NK-92 (cell line): ENCODE measurements around the gene CACNG6.
"Not testable (repeated sequence)": the region's sequence is repeated elsewhere in the genome, so short reads cannot be mapped to it uniquely, and the experiment has no call there.

Experiments used
- DNase-seq: peaks from one replicate; lab custom pipeline; 2025; ENCODE audit not compliant: unreplicated experiment; lab: John Stamatoyannopoulos, UW

CACNG6 gene

DNA sequence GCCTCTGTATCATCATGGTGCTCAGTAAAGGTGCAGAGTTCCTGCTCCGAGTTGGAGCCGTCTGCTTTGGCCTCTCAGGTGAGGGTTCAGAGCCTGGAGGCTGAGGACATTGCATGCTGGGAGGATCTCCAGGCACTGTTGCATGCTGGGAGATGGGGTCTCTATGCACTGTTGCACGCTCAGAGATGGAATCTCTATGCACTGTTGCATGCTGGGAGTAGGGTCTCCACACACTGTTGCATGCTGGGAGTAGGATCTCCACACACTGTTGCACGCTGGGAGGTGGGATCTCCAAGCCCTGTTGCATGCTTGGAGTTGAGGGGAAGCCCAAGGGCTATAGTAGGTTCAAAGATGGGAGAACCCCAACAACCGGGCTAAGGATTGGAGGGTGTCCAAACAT, 8.3 kb downstream of the CACNG6 start:
- DNase-seq: no peak

DNA sequence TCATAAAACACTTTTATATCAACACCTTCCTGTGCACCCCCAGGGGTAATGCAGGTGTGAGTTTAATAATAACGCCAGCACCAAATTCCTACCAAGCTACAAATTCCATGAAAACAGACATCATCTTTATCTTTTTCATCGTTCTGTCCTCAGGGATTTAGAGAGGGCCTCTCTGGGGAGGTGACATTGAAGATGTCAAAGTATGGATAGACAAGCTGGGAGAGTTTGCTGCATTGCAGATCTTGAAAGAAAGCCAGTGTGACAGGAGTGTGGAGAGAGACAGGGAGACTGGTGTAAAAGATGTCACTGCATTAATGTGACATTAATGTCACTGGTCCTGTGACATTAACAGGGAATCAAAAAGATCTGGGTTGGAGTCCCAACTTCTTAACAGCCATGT, 10.1 kb downstream of the CACNG6 start:
- no peak for DNase-seq

DNA sequence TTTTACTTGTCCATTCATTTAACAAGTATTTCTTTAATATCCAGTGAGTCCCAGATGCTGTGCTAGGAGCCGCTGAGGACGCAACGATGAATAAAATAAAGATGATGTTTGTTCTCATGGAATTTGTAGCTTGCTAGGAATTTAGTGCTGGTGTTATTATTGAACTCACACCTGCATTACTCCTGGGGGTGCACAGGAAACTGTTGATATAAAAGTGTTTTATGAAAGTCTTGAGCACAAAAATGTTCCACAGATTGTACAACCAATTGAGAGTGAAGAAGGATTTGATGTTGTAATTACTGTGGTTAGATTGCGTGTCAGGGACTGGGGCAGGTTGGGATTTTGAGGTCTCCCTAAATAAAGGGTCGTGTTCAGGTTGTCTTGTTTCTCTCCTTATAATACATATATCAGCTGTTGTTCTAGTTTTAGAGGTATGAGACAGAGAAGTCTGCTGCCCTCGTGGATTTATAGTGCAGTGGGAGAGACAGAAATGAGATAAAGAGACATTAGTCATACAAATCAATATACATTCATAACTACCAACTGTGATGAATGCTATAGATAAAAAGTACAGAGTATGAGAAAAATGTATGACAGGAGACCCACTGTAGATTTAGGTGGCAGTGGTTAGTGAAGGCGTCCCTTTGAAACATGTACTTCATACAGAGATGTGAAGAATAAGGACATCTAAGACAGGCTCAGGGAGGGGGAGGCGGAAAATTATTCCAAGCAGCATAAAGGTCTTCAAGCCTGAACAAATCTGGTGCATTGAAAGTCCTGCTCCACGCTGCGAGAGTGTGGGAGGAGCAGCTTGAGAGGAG, 11.3 kb downstream of the CACNG6 start:
- DNase-seq: no peak

DNA sequence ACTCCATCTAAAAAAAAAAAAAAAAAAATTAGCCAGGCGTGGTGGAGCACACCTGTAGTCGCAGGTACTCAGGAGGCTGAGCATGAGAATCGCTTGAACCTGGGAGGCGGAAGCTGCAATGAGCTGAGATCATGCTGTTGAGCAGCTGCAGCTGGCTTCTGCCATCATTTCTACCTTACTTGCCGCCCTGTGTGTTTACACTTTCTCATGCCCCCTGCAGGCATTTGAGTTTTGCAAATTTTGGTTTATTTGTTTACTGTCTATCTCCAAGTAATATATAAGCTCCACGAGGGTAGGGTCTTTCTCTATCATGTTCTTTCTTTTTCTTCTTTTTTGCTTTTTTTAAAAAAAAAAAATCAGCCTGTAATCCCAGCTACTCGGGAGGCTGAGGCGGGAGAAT, 18.0 kb downstream of the CACNG6 start:
- DNase-seq: no peak

DNA sequence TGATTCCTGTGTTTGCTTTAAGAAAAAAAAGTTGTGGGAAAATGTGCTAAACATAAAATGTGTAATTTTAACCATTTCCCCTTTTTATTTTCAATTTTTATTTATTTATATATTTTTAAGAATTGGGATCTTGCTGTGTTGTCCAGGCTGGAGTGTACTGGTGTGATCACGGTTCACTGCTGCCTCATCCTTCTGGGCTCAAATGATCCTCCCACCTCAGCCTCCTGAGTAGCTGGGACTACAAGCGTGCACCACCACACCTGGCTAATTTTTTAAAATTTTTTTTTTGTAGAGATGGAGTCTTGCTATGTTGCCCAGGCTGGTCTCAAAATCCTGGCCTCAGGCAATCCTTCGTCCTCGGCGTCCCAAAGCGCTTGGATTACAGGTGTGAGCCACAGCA, 19.0 kb downstream of the CACNG6 start:
- DNase-seq: no peak

DNA sequence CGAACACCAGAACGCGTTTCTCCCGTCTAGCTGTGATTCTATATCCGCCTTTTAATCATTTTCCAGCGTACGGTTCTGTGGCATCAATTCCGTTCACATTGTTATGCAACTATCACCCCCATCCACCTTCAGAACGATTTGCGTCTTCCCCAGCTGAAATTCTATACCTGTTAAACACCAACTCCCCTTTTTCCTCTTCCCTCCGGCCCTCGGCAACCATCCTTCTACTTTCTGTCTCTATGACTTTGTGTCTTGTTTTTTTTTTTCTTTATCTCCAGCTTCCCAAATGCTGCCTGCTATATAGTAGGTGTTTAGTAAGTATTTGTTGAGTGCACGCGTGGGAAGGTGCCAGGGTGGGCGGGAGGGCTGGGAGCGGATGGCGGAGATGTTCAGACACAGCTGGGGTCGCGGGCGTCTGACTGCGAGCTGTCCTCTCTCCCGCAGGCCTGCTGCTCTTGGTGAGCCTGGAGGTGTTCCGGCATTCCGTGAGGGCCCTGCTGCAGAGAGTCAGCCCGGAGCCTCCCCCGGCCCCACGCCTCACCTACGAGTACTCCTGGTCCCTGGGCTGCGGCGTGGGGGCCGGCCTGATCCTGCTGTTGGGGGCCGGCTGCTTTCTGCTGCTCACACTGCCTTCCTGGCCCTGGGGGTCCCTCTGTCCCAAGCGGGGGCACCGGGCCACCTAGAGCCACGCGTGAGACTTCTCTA, 20.2 kb downstream of the CACNG6 start:
- no peak for DNase-seq

DNA sequence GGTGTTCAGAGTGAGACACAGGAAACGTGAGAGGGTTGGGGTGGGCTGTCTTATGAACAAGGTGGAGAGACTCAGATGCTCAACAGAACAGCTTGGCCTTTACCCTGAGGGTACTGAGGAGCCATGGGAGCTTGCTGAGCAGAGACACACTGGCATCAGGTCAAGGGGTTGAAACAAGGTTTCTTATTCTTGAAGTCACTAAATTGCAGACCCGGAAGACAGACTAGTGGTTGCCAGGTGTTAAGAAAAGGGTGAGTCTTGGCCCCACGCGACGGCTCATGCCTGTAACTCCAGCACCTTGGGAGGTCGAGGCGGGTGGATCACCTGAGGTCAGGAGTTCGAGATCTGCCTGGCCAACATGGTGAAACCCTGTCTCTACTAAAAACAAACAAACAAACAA, 22.4 kb downstream of the CACNG6 start:
- DNase-seq: no peak

DNA sequence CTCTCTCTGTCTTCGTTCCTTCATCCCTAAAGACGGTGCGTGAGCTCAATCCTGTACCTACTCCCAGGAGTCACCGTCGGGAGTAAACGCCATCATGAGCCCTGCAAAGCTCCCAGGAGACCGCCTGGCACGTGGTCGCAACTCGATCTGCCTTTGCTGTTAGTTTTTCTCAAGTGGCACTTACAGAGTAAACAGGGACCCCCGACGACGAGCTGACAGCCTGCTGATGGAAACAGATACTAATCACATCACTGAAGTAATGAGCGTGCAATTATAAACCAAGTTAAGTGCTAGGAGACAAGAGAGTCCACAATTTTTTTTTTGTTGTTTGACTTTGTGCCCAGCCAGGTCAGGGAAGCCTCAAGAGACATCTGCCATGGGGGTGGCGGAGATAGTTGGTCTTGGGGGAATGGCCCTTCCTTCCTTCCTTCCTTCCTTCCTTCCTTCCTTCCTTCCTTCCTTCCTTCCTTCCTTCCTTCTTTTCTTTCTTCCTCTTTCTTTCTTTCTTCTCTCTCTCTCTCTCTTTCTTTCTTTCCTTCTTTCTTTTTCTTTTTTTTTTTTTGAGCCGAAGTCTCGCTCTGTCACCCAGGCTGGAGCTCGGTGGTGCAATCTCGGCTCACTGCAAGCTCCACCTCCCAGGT, 23.6 kb downstream of the CACNG6 start:
- no peak for DNase-seq

DNA sequence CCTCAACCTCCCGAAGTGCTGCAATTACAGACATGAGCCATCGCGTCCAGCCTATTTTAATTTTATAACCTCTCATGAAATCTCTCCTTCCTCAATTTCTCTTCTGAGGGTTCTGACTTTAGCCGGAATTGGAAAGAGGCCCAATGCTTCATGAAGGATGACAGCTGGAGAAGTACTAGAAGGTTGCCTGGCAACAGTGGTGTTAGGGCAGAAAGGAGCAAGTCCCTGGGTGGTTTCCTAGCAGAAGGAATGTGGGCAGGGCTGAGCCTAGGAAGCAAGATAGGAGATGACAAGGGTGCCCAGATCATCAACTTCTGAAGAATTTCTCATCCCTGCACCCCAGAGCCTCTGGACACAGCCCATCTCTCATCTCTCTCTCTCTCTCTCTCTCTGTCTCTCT, 25.8 kb downstream of the CACNG6 start:
- DNase-seq: no peak

DNA sequence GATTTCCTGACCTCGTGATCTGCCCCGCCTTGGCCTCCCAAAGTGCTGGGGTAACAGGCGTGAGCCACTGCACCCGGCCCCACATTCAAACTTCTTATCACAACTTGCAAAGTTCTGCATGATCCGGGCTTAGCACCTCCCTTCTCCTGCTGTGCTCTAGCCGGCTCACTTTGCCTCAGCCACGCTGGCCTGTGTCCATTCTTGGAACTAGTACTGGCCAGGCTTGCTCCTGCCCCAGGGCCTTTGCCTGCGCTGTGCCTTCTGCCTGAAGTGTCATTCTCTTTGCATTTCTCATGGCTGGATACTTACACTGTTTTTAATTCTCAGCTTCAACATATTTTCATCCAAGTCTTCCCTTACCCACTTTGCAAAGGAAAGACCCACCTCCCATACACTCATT, 29.9 kb downstream of the CACNG6 start:
- no peak for DNase-seq

DNA sequence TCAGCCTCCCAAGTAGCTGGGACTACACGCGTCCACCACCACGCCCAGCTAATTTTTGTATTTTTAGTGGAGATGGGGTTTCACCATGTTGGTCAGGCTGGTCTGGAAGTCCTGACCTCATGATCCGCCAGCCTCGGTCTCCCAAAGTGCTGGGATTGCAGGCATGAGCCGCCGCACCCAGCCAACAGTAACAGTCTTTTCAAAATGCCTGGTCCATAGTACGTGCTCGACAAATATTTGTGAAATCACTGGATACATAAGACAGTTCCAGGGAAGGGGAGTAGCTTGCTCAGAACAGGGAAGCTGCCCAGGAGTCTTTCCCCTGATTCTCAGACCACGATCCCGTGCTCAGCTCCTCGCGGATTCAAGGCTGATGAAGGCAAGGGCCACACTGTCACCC, 30.5 kb downstream of the CACNG6 start:
- no peak for DNase-seq

DNA sequence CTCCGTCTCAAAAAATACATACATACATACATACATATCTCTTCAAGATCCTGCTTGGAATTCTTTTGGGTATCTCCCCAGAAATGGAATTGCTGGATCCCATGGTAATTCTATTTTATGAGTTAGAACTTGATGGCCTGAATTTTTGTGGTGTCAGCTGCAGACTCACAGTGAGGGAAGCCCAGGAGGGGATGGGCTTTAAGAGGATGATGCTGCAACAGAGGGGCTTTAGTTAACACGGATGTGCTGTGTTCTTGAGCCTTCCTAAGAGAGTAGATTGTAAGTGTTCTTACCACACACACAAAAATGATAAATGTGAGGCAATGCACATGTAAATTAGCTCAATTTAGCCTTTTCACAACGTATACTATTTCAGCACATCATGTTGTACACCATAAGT, 31.8 kb downstream of the CACNG6 start:
- no peak for DNase-seq

DNA sequence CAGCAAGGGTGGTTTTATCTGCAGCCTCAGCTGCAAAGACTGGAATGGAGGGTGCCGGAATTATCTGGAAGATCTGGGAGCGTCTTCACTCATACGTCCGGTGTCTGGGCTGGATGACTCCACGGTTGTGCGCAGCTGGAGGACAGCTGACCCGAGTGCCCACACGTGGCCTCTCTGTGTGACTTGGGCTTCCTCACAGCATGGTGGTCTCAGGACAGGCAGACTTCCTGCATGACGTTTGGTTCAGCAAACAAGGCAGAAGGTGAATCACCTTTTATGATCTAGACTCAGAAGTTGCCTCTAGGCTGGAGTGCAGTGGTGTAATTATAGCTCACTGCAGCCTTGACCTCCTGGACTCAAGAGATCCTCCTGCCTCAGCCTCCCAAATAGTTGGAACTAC, 33.2 kb downstream of the CACNG6 start:
- DNase-seq: no peak

DNA sequence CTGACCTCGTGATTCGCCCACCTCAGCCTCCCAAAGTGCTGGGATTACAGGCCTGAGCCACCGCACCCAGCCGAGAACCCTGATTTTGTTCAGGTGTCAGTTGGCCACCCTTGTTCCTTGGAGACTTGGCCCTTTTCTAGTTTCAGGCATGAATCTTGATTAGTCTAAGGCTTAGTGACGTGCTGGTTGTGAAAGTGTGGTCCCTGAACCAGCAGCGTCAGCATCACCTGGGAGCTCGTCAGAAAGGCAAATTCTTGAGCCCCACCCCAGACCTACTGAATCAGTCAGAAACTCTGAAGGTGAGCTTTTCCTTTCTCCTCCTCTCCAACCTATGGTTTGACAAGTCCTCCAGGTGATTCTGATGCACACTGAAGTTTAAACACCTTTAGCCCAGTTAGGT, 35.2 kb downstream of the CACNG6 start:
- no peak for DNase-seq

DNA sequence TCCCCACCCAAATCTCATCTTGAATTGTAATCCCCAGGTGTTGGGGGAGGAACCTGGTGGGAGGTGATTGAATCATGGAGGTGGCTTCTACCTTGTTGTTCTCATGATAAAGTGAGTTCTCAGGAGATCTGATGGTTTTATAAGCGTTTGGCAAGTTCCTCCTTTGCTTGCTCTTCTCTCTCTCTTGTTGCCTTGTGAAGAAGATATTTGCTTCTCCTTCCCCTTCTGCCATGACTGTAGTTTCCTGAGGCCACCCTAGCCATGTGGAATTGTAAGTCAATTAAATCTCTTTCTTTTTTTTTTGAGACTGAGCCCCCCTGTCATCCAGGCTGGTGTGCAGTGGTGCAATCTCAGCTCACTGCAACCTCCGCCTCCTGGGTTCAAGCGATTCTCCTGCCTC, 37.9 kb downstream of the CACNG6 start:
- DNase-seq: no peak

DNA sequence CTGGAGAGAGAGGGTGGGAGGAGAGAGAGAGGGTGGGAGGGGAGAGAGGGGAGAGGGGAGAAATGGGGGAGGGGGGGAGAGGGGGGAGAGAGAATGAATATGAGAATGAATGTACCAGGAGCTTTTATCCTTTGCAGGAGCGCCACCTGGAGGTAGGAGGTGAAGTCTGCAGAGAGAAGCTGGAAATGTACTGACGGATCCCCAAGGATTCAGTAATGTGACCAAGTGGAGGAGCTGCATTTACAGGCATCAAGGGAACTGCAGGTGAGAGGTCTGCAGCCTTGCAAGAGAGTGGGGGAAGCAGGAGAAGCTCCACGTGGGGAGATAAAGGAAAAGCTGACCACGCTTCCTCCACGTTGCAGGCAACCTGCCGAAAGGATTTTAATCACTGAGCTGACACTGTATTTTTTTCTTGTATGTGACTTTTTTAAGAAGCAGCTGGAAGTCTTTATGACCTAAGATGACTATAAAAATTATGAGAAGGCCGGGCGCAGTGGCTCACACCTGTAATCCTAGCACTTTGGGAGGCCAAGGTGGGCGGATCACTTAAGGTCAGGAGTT, 38.6 kb downstream of the CACNG6 start:
- no peak for DNase-seq

DNA sequence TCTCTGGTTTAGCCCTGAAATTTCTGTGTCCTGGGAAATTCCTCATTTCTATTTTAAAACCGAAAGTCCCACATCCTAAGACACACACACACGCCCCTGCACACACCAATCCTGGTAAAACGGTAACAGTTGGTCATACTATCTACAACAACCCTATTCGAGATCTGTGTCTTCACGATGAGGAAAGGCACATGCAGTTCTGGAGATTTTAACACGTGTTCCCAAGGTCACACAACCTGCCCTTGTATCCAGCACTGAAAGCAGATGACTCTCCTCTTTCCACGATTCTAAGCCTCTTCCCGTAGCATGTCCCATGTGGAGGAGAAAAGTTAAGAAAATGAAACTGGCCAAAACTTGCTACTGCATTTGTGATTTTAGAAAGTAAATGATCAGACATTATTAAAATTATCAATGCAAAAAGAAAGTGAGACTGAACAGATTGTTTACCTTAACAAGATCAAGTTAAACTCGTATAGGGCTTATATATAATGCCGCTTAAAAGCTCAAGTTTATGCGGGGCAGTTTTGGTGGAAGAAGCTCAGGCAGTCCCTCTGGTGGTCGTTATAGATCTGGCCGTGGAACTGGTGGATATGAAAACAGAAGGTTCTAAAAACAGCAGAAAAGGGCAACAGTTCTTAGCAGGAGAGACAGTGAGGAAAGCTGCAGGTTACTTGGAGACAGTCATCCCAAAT, 39.6 kb downstream of the CACNG6 start:
- DNase-seq: no peak

DNA sequence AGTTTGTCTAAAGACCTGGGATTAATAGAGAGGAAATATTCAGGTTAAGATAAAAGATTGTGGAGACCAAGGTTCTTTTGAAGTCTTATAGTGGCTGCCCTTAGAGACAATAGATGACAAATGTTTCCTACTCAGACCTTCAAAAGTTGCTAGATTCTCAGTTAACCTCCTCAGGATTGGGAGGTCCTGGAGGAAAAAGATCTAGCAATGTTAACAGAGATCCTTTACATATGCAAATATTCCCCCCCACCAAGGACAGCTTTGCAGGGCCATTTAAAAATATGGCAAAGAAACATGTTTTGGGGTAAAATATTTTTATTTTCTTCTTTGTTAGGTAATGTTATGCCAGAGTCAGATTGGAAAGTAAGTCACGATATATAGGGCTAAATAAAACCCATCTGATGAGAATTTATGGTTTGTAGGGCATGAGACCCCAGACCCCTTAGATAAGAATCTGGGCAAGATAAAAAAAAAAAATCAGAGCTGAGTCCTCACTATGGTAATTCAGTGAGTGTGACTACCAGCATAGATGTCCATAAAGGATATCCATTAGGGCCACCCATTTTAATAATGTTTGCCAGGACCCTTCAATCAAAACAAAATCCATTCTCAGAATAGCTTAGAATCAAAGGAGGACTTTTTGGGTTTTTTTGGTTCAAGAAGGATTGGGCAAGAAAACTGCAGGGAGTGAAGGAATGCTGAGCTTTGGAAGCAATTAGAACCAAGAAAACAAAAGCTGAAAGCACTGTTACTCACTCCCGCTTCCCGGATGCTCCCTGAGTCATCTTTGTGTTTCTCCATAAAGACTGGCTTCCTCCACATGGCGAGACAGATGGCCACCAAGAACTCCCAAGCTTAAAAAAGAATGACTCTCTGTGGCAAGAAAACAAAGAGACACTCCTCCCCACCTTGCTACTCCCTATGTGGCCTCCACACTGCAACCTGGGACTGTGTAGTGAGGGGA, 44.1 kb downstream of the CACNG6 start:
- DNase-seq: no peak

DNA sequence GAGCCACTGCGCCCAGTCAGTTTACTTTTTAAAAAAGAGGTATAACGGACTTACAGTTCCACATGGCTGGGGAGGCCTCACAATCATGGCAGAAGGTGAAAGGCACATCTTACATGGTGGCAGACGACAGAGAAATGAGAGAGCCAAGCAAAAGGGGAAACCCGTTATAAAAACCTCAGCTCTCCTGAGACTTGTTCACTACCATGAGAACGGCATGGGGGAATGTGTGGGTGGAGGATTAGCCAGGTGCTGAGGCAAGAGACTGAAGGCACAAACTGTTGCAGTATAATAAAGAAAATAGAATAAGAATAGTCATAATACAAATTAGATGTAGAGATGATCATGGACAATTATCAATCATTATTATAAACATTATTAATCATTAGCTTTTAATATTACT, 45.1 kb downstream of the CACNG6 start:
- DNase-seq: not testable (repeated sequence)

DNA sequence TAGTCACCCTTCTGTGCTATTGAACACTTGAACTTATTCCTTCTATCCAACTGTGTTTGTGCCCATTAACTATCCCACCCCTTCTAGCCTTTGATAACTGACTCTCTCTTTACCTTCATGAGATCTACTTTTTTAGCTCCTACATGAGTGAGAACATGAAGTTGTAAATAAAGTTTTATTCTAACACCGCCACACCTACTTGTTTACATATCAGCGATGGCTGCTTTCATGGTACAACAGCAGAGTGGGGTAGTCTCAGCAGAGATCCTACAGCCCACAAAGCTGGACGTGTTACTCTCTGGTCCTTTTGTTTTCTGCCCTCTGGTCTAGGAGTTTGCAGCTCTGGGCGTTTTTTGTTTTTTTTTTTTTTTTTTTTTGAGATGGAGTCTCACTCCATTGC, 48.6 kb downstream of the CACNG6 start:
- no peak for DNase-seq
